ENCODE data around the gene LETM1.

GRCh38 chr4:1833307-1834046 lies 22.5 kb downstream of the LETM1 start:
- no peak for TF ChIP-seq POLR2AphosphoS5 (IDR thresholded peaks at IDR 0.05; ENCODE audit: low read depth)
- TF ChIP-seq CTCF (conservative IDR thresholded peaks at IDR 0.05; ENCODE audit: low read depth in 2 of 2) = no peak
- TF ChIP-seq, protein P1, sequence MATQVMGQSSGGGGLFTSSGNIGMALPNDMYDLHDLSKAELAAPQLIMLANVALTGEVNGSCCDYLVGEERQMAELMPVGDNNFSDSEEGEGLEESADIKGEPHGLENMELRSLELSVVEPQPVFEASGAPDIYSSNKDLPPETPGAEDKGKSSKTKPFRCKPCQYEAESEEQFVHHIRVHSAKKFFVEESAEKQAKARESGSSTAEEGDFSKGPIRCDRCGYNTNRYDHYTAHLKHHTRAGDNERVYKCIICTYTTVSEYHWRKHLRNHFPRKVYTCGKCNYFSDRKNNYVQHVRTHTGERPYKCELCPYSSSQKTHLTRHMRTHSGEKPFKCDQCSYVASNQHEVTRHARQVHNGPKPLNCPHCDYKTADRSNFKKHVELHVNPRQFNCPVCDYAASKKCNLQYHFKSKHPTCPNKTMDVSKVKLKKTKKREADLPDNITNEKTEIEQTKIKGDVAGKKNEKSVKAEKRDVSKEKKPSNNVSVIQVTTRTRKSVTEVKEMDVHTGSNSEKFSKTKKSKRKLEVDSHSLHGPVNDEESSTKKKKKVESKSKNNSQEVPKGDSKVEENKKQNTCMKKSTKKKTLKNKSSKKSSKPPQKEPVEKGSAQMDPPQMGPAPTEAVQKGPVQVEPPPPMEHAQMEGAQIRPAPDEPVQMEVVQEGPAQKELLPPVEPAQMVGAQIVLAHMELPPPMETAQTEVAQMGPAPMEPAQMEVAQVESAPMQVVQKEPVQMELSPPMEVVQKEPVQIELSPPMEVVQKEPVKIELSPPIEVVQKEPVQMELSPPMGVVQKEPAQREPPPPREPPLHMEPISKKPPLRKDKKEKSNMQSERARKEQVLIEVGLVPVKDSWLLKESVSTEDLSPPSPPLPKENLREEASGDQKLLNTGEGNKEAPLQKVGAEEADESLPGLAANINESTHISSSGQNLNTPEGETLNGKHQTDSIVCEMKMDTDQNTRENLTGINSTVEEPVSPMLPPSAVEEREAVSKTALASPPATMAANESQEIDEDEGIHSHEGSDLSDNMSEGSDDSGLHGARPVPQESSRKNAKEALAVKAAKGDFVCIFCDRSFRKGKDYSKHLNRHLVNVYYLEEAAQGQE (IDR thresholded peaks at IDR 0.05; ENCODE audit: unreplicated experiment) = no peak
- no peak for TF ChIP-seq EZH2phosphoT487 (IDR thresholded peaks at IDR 0.05; ENCODE audit: unreplicated experiment)
- no peak for TF ChIP-seq CREB1 (CRISPR knock-in tag; IDR thresholded peaks at IDR 0.05; ENCODE audit: low read depth)
- TF ChIP-seq STAT1 (IDR thresholded peaks at IDR 0.05; ENCODE audit: unreplicated experiment) = no peak
- TF ChIP-seq JUNB (IDR thresholded peaks at IDR 0.05; ENCODE audit: unreplicated experiment) = no peak
- no peak for TF ChIP-seq ZNF331 (CRISPR knock-in tag; IDR thresholded peaks at IDR 0.05; ENCODE audit: low read depth)

Data from GM23338 (cell line).